NCI-H1105 treated with DMSO at 0.1 percent for 48 hours (cell line): Measurements from ENCODE around the gene VPS13D.

Source experiments
- DNase-seq: peaks from one replicate; lab custom pipeline; 2025; lab: John Stamatoyannopoulos, UW

Gene VPS13D

DNA sequence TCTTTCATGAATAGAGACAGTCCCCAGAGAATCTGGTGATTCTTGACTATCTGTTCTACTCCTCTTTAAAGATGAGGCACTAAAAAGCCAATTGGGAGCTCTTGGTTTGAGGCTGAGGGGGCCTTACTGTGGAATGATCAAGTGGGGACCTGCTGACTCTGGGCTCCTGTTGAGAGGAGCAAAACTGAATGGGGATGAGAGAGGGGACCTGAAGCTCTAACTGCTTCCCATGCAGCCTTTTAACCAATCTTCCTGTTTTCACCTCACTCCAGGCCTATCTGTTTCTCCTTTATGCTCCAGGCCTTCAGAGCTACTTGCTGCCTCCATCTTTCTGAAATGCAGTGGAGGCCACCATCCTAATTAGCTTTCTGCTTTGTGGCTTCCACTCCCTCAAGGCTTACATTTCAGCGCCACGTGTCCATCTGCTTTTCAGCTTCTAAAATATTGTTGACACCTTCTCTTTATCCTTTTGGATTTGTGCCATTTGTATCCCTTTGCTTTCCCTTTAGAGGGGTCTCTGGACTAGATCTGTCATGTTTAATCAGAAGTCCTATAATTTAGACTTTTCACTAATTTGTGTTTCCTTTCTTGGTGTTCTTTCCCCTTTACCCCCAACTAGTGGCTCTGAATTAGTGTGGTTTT lies 242.4 kb downstream of the VPS13D start:
- DNase-seq = no peak

DNA sequence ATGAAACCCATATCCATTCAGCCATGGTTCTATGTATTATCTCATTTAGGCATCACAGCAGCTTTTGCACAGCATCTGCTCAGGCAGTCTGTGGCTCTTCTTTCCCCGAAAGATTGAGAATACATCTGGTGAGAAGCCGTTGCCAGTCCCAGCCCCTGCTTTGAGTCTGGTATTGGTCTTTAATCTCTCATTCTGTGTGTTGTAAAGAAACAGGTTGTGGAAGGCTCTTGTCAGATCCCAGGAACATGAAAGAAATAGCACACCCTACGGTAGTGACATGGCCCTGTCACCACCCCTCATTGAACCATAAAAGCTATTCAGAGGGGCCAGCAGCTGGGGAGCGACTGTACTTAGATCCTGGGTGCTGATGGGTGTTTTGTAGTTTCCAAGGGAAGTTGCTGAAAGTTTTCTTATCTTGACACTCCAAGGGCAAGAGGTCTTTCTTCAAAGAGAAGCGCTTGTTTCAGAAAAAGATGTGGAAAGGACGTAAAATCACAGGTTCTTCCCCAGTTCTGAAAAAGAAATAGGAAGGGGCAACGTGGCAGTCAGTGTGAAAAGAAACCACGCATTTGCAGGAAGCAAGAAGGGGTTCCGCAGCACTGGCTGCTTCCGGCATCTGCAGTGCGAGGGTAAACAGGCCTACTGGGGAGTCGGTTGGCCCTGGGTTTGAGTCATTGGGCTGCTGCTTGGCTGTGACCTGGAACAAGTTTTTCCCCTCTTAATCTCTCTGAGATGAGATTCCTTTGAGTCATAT lies 243.1 kb downstream of the VPS13D start:
- DNase-seq = no peak

DNA sequence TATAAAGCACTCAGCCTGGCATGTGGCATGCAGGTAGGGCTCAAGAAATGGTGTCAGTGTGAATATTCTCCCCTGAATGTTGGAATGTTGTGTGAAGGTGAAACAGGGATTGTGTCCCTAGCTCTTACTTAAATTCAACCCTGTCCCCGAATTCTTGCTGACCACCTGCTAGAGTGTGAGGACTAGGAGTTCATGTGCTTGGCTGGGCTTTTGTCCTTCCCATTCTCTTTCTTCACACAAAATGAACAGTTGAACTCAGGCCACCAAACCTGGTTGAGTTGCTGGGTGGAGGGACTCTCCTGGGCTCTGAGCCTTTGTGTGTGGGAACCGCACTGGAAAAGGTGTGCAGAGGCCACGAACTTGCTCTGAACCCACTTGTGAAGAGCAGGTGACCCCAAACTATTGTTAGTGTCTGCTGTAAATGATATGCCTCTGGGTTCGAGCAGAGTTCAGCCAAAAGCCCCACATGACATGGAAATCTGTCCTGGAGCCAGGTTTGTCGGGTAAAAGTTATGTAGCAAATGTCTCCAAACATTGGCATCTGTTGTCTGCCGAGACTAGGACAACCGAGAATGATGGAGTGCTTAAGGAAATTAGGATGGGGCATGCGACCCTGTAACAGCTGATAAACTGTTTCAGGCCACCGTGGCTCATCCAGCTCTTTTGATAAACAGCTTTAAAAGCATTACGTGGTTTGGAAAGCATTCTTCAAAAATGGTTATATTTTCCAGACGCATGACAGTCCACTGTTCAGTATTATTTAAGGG lies 243.9 kb downstream of the VPS13D start:
- no peak for DNase-seq

DNA sequence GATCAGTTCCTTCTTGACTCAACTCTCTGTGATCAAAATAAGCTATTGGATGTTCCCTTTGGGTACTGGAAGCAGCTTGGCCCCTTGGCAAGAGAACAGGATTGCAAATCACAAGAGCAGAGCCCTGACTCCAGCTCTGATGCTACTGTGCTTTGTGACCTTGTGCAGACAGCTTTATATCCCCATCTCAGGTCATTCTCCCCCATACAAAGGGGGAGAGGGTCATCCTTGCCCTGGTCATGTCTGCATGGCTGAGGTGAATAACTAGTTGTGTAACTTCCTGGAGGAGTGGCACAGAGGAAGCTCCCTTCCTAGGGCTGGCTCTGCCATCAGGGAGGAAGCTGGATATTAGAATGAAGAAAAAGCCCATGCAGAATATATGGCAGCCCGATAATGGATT lies 245.3 kb downstream of the VPS13D start:
- no peak for DNase-seq

DNA sequence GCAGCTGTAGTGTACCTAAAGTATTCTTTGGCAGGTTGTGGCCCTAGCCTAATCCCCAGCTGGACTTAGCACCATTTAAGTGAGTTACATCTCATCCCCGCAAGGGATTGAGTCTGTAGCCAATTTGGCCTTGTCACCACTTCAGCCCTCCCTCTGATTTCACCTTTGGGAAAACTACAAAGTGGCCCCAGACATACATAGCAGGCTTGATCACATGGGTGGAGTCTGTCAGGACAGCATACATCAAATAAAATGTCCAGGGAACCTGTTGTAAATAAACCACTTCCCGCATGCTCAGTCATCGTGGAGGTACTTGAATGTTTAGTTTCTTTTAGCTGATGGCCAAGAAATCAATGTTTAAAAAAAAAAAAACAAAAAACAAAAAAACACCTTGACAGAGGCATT lies 245.7 kb downstream of the VPS13D start:
- DNase-seq = no peak

DNA sequence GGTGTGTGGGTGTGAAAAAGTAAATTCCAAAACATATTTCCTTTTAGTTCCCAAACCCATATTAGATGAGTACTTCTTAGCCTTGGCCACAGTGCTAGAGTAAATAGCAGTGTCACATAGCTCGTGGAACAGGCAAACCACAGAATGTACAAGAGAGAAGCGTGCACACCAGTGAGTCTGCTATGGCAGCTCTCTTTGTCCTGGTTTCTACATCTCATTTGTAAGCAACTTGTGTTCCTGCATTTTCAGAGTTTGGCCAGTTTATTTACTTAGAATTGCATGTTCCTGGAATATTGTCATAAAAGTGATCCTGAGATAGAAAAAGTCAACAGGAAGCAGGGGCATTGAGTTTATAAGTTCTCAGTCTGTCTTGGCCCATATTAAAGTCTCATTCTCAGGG lies 246.1 kb downstream of the VPS13D start:
- no peak for DNase-seq

- DNase-seq = no peak
Measured at GRCh38 chr1:12477314-12477713, 247.5 kb downstream of the VPS13D start.

- DNase-seq = peak; percentile 98
Measured at GRCh38 chr1:12477936-12478611, 248.2 kb downstream of the VPS13D start.

DNA sequence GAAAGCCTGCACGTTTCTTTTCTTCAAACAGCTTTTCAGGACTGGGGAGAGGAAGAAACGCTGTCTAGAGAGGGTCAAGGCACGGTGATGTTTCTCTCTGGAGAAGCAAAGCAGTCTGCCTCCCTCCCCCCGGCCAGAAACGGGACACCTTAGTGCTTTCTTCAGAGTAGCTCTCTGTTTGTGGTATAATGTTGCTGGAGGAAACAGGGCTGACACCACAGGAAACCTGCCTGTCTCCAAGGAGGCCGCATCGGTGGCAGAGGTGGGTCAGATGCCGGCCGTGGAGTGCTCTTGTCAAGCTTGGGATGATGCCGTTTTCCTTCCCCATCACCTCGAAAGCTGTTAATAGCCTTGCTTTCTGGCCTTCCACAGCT lies 248.8 kb downstream of the VPS13D start:
- DNase-seq = no peak

DNA sequence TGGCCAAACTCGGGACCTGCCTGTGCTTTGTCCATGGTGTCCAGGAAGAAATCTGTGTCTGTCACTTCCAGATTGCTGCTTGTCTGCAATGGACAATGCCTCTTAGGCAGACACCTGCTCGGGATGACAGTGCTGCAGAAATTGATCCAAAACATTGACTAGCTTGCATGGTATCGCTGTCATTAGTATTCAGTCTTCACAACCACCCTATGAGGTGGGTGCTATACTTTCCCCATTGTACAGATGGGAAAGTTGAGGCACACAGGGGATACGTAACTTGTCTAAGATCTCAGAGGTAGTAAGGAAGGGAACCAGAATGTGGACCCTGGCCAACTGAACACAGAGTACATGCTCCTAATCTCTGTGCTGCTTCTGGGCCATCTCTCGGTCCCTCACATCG lies 249.5 kb downstream of the VPS13D start:
- DNase-seq = no peak

DNA sequence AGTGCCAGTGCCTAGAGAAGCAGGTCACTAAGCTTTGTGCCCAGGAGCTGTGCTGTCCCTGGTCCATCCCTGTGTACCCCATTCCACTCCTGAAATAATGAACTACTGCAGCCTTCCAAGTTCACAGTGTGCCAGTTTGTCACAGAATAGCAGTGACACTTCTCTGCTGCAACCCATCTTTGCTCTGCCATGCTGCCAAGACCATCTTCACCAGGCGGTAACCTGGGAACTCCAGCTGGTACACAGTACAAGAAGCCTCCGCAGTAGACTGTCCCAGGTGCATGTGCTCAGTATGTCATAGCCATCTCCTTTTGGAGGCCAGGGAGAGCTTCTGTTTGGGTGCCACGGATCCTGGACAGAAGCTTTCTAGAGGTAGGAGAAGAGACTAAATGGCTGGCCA lies 250.2 kb downstream of the VPS13D start:
- no peak for DNase-seq

- DNase-seq = no peak
Measured at GRCh38 chr1:12480748-12481362, 251.0 kb downstream of the VPS13D start.

- no peak for DNase-seq
Measured at GRCh38 chr1:12481928-12482327, 252.1 kb downstream of the VPS13D start.

DNA sequence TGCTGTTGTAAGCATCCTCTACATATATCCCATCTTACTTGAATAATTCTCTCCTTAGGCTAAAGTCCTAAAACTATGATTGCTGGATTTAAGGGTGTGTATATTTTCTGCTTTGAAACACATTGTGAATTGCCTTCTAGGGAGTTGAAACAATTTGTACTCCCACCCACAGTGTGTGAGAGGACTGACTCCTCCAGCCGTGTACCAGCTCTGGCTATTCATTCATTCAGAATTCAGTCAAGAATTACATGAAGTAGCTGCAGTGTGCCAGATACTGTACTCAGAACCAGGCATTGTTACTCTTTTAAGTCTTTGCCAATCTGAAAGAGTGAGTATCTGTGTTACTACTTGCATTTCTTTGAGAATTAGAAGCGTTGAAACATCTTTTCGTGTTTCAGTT lies 253.2 kb downstream of the VPS13D start:
- DNase-seq = no peak

DNA sequence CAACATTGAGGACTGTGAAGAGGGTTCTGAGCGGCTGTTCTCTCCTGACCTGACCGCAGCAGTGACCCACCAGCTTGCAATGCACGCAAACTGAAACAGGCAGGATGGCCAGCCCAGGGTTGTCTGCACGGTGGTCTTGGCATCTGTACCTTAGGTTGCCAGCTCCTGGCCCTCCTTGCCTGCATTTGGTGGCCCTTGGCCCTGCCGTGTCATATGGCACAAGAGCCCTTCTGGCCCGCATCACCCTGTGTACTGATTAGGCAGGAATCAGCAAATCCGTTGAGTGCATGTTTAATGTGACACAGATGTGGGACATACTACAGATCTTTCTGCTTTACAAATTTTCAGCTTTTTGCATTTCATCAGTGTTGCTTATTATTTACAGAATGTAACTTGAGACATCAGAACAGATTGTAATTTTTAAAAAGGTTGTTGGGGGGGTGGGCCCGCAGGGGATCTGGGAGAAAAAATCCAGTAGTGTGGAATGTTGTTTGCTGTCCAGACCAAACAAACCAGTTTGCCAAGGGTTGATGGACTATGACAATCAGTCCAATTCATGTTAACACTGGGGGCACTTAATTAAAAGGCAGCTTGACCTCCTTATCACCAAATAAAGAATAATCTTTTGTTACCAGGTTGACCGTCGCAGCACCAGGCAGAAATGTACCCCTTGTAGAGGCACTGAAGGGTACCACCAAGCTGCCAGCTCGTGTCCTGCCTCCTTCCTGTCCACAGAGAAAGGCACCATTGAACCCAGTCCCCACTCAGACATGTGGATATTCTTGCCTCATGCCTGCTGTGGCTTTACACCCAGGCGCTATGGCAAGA lies 255.6 kb downstream of the VPS13D start:
- no peak for DNase-seq

DNA sequence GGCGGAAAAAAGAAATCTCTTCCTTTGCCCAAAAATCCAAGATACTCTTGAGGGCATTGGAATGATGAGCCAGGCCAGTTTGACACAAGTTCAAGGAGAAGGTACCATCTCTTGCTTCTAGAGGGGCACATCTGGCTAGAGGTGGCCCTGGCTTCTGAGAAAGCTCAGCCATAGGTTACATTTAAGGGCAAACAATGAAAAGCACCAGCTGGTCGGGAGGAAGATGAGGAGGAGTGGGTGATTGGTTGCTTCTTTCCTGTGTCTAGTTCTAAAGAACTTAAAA lies 256.2 kb downstream of the VPS13D start:
- DNase-seq = no peak

DNA sequence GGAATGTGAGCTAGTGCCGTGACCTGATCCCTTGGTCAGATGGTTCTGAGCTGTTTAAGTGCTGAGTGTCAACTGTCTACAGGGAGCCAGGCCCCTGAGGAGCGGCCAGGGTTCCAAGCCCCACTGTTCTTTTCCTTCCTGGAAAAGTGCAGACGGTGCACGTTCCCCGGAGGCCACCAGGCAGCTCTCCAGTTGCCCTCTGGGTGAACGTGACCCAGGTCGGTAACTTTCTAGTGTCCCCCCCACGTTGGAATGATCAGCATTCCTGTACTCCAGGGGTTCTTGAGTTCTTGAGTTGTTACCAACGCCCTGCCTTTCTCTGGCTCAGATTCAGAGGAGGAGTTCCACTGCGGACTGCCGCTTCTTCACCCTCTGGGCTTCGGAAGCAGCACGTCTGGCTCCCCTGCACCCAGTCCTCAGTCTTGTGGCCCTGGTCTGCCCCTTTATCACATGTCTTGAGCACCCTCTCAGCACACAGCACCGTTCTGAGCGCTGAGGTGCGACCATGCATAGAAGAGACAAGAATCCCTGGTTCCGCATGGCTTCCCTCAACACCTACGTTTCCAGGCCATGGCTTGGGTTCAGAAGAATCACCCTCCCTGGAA lies 256.7 kb downstream of the VPS13D start:
- DNase-seq = no peak

GRCh38 chr1:12487520-12487919 lies 257.7 kb downstream of the VPS13D start:
- no peak for DNase-seq

GRCh38 chr1:12488666-12489354 lies 259.0 kb downstream of the VPS13D start:
- no peak for DNase-seq

DNA sequence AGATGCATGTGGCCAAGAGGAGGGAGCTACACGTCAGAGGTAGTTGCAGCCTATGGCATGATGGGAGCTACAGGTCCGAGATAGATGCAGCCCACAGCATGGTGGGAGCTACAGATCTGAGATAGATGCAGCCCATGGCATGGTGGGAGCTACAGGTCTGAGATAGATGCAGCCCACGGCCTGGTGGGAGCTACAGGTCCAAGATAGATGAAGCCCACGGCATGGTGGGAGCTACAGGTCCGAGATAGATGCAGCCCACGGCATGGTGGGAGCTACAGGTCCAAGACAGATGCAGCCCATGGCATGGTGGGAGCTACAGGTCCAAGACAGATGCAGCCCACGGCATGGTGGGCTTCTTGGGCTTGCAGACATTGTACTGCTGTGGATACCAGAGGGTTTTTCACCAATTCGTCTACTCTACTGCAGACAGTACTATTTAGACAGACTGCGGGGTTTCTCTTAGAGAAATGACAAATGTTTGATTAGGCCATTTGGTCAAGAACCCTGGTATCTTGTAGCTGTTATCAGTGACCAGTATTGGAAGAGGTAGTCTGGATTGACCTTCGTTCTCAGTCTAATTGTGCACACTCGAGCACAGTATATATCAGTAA lies 260.8 kb downstream of the VPS13D start:
- DNase-seq = no peak
